NOMO-1 (cell line): ENCODE data around the gene DIAPH2.
A peak's percentile ranks its signal among the peaks of the same experiment; 100 is the strongest.
"Not testable (repeated sequence)": the region's sequence is repeated elsewhere in the genome, so short reads cannot be mapped to it uniquely, and the experiment has no call there.

Experiments
- DNase-seq, 2 experiments: peaks; one replicate each; lab custom pipeline; 2025; ENCODE audit not compliant: unreplicated experiment in 2 of 2; lab: John Stamatoyannopoulos, UW

Gene DIAPH2

GRCh38 chrX:96798982-96799381, 114.3 kb downstream of the DIAPH2 start:
- DNase-seq: no peak

GRCh38 chrX:96807318-96807717, 122.7 kb downstream of the DIAPH2 start:
- DNase-seq: no peak

- no peak for DNase-seq
These were observed 136.3 kb downstream of the DIAPH2 start for GRCh38 chrX:96820935-96821334.

DNA sequence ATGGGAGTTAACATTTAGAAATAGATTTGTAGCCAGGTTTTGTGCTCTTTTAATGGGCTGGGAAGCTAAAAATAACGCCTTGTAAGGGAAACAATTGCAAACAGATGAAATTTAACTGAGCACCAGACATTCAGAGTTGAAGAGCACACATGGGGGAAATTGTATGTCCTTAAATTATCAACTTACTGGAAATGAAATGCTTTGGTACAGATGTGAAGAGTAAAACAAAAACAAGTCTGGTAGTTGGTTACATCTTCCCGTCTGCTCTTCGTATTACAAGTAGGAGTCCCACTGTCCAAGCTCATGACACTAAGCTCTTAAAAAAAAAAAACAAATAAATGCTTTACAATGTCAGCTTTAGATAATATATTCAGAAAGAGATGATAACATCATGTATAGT, 139.5 kb downstream of the DIAPH2 start:
- DNase-seq: no peak

GRCh38 chrX:96833333-96833732, 148.7 kb downstream of the DIAPH2 start:
- DNase-seq: no peak

DNA sequence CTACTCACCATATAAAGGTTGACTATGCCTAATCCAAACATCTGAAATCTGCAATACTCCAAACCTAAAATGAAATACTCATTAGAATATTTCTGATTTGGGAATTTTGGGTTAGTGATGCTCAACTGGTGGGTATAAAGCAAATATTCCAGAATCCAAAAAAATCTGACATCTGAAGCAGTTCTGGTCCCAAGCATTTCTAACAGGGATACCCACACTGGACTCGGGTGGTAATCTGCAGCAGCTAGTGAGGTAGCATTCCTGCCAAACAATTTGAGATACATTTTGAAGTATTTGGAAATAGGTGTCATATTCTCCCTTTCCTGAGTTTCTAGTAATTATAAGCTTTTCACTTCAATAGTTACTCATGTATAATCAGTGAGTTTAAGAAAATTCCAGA, 149.5 kb downstream of the DIAPH2 start:
- DNase-seq: no peak

GRCh38 chrX:96835660-96836289, 151.1 kb downstream of the DIAPH2 start:
- DNase-seq: no peak

- no peak for DNase-seq
These were observed 153.2 kb downstream of the DIAPH2 start for GRCh38 chrX:96837808-96838207.

- no peak for DNase-seq
These were observed 153.9 kb downstream of the DIAPH2 start for GRCh38 chrX:96838537-96838936.

DNA sequence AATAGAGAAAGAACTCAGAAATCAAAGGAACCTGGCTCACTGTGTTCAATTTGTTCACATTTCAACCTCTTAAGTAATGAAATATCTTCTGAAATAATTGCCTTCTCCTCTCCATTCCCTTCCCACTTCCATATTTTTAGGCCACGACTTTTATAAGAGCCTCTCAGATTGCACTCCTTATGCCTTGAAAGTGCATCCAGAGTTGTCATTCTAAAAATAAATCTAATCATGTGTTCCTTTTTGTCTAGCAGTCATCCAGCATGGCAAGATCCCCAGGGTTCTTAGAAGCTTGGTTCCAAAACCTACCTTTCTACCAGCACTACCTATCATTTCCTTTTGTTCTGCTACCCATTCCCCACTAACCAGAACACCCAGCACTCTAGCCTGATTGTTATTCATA, 156.7 kb downstream of the DIAPH2 start:
- no peak for DNase-seq

DNA sequence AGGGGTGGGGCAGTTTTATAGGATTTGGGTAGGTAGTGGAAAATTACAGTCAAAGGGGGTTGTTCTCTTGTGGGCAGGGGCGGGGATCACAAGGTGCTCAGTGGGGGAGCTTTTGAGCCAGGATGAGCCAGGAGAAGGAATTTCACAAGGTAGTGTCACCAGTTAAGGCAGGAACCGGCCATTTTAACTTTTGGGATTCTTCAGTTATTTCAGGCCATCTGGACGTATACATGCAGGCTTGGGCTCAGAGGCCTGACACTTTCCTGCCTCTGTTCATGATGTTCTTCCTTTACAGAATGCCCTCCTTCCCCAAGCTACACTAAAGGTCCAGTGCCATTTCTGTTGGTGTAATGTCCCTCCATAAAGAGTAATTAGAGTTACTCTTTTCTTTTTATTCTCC, 157.2 kb downstream of the DIAPH2 start:
- not testable (repeated sequence) for DNase-seq

DNA sequence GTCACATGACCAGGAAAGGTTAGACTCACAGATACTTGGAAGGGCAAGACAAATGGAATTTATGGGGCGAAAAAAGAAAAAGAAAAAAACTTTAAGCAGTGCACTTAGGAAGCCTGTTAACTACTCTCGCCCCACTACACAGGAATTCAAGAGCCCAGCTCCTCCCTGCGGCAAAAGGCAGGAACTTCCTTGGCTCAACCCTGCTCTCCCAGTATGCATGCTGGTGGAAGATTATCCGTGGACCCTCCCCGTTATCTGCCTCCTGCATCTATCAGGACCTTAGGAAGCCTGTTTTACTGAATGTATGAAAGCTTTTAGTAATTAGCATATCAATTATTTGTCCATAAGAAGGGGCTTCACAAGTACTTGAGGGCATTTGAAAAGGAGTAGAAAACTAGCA, 158.9 kb downstream of the DIAPH2 start:
- no peak for DNase-seq

DNA sequence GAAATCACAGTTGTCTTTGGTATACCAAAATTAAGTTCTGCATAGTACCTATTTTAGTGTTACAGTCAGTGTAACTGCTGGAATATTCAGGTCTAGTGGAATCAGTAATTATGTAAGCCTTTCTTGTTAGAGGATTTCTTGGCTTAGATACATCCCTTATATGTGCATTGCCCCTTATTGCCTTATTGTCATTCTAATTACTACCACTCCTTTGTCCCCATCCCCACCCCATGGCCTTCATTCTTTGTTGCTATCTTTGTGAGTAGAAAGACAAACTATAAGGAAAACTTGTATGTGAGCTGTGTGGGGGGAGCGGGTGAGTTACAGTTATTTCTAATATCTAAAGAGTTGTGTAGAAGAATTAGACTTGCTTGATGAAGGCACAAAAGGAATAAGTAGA, 162.2 kb downstream of the DIAPH2 start:
- DNase-seq: no peak

- not testable (repeated sequence) for DNase-seq
These were observed 174.8 kb downstream of the DIAPH2 start for GRCh38 chrX:96859422-96859821.

DNA sequence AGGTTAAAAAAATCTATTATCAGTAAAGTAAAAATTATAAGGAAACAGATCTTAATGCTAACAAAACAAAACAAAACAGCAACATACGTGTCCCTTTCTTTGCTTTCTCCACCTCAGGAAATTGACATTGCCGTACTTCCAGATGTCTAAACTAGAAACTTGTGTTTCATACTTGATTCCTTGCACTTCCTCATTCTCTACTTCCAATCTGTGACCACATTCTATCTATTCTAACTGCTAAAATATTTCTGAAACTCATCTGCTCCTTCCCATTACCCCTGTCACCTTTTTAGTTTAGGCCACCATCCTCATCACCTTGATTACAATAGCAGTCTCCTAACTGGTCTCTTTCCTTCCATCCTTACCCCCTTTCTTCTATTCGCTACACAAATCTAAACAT, 176.6 kb downstream of the DIAPH2 start:
- peak in 1 of 2 experiments; percentile 53 for DNase-seq

GRCh38 chrX:96861661-96862060, 177.0 kb downstream of the DIAPH2 start:
- DNase-seq: no peak

- no peak for DNase-seq
These were observed 199.0 kb downstream of the DIAPH2 start, which contains the start of gene RPA4 for GRCh38 chrX:96883608-96884007. RPA4 (plus strand) TSS chrX:96883908; CDS start chrX:96884311, 403 bp downstream.

DNA sequence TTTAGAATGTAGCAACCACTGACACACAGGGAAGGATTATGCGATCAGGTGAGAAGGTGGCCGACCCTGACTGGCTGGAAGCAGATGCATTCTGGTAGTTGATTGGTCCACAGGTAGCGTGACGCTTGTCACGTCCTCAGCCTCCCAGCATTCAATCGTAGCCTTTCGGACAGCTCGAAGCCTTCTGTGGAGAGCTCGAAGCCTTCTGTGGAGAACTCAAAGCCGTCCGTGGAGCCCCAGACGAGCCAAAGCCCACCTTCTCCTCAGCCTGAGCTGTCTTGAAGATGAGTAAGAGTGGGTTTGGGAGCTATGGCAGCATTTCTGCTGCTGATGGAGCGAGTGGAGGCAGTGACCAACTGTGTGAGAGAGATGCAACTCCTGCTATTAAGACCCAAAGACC, 199.4 kb downstream of the DIAPH2 start:
- DNase-seq: no peak

- no peak for DNase-seq
These were observed 205.1 kb downstream of the DIAPH2 start for GRCh38 chrX:96889726-96890125.

- no peak for DNase-seq
These were observed 222.1 kb downstream of the DIAPH2 start for GRCh38 chrX:96906741-96907140.

- no peak for DNase-seq
These were observed 223.1 kb downstream of the DIAPH2 start for GRCh38 chrX:96907516-96908272.

- DNase-seq: no peak
These were observed 224.6 kb downstream of the DIAPH2 start for GRCh38 chrX:96909291-96909690.
